NCI-H1436 treated with DMSO at 0.1 percent for 48 hours (cell line): ENCODE data around the gene RNPEPL1.
"Not testable (repeated sequence)": the region's sequence is repeated elsewhere in the genome, so short reads cannot be mapped to it uniquely, and the experiment has no call there.

Source experiments
- DNase-seq: peaks from one replicate; lab custom pipeline; 2025; lab: John Stamatoyannopoulos, UW

RNPEPL1 gene, protein sequence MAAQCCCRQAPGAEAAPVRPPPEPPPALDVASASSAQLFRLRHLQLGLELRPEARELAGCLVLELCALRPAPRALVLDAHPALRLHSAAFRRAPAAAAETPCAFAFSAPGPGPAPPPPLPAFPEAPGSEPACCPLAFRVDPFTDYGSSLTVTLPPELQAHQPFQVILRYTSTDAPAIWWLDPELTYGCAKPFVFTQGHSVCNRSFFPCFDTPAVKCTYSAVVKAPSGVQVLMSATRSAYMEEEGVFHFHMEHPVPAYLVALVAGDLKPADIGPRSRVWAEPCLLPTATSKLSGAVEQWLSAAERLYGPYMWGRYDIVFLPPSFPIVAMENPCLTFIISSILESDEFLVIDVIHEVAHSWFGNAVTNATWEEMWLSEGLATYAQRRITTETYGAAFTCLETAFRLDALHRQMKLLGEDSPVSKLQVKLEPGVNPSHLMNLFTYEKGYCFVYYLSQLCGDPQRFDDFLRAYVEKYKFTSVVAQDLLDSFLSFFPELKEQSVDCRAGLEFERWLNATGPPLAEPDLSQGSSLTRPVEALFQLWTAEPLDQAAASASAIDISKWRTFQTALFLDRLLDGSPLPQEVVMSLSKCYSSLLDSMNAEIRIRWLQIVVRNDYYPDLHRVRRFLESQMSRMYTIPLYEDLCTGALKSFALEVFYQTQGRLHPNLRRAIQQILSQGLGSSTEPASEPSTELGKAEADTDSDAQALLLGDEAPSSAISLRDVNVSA

DNA sequence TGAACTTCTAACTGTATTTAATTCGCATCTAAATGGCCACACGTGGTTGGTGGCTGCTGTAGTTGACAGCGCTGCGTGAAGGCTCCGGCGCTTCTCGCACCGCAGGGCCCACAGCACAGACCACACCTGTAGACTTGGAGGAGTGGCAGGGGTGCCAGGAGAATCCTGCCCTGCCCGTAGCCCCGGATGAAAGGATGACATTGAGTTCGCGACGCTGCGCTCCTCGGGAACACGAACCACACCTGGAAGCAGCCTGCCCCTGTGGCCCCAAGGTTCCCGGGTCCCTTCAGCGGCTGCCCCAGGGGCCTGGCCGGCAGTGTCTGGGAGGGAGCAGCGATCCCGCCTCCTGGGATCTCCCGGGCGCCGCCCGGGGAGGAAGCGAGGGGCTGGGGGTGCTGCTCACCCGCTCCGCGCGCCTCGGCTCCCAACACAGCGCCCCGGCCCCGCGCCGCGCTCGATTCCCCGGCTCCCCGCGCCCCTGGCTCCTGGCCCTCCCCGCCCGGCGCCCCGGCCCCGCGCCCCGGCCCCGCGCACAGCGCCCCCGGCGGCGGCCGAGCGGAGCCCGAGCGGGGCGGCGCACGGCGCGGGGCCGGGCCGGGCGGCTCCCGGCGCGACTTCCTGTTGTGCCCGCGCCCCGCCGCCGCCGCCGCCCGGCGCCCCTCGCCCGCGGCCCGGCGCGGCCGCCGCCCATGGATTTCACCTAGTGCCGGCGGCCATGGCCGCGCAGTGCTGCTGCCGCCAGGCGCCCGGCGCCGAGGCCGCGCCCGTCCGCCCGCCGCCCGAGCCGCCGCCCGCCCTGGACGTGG is at the start of gene RNPEPL1:
Gene RNPEPL1 (plus strand): TSS at position 613 of the 806 bp plus-strand sequence. CDS start 103 bp downstream, at position 716.
- no peak for DNase-seq

DNA sequence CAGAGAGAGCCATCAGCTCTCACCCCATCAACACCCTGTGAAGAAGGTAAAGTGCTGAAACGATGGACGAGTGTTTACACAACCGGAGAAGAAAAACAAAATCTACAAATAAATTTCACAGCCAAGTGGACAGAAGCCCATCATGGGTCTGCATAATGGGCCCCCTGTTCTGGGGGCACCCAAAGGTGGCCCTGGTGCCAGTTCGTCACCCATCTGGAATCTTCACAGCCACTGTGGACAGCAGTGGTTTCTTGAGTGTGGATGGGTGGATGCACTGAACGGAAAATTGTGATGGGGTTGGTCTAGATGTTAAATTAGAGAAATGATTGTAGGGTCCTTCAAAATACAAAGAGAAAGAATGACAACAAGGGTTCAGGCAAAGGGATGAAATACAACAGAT is 49.3 kb upstream of the RNPEPL1 start:
- DNase-seq = no peak

DNA sequence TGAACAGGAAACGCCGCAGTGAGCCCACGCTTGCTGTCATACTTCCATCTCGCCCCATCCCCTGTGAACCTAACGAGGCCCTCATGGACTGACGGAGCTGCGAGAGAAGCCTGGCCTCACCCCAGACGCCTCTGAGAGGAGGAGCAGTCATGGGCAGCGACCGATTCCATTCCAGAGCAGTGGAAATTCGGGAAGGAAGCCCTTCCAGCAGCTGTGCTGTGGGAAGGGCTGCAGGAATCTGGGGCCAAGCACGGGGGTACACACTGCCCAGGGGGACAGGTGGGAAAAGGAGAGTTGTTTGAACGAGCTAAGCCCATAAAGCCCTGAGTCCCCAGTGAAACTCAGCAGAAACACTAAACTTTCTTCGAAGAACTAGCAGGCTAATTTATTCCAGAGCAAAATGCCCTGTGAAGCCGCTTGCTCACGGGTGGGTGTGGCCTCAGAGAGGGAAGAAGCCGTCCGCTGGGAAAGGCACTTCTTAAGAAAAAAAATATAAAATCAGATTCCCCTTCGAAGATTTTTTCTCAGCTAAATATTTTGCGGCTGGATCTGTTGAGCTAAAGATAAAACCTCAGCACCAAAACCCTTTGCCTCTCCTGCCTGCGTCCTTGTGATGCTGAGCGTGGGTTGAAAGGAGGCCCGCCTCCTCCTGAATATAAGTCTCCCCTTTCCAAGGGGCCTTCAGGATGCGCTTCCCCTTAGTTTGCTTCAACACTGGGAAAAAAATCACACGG is 48.7 kb upstream of the RNPEPL1 start:
- DNase-seq = no peak

DNA sequence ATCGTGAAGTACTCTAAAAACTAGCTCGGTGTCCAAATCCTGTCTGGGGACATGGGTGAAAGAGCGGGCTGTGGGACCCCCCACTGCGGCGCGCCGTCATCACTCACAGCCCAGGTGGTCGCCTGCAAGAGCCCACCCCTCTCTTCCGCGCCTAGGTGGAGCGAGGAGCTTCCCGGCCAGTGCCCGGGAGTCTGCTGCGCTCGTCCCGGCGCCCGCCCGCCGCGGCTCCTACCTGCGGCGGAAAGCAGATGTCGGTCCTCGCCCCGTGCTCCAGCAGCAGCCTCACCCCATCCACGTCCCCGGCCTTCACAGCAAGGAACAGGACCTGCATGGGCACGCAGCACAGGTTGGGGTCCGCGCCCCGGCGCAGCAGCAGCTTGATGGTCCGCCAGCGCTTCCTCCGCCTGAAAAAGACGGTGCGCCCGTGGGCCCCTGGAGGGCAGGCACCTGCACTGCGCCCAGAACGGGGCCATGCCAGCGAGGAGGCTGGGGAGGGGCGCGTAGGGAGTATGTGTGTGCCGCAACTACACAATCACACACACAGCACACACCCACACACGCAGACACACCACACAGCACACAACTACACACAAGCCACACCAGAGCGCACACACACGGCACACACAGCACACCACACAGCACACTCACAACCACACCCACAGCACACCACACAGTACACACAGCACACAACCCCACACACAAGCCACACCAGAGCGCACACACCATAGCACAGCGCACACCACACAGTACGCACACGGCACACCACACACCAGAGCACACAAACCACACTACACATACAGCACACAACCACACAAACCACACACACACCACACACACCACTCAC is 47.9 kb upstream of the RNPEPL1 start:
- DNase-seq = no peak

DNA sequence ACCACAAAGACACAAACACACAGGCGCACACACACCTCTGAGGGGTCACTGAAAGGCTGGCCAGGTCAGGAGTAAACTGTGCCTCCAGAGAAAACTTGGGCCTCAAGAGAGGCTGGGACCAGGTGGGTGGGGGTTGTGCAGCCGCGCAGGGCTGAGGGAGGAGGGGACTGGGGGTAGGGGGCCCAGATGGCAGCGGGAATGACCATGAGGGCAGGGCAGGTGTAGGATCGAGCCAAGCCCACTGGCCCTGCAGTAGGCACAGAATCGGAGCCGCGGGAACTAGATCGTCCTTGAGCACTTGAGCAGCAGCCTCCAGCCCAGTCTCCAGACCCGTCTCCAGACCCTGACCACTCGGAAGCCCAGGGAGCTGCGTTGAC is 47.3 kb upstream of the RNPEPL1 start:
- DNase-seq = no peak

DNA sequence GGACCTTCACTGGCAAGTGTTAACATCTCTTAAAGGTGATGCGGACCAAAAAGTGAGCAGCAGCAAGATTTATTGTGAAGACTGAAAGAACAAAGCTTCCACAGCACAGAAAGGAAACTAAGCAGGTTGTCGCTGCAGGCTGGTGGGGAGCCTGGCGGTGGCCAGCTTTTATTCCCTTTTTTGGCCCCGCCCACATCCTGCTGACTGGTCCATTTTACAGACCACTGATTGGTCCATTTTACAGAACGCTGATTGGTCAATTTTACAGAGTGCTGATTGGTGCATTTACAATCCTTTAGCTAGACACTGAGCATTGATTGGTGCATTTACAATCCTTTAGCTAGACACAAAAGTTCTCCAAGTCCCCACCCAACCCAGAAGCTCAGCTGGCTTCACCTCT is 46.4 kb upstream of the RNPEPL1 start:
- not testable (repeated sequence) for DNase-seq

DNA sequence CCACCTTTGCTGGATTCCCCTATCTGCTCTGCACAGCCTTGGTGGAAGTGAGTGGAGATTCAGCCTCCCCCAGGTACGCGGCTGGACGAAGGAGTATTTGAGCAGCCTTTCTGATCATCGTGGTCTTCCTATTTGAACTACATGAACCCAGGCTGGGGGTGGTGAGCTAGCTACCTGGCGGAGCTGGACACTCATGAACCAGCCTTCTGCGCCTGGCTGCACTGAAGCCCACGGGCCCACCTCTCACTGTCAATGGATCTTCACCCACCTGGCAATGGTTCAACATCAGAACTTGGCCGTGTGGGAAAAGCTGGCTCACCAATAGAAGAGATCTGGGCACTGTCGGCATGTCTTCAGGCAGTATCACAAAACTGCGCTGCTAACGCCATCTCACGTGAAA is 45.9 kb upstream of the RNPEPL1 start:
- DNase-seq = no peak

DNA sequence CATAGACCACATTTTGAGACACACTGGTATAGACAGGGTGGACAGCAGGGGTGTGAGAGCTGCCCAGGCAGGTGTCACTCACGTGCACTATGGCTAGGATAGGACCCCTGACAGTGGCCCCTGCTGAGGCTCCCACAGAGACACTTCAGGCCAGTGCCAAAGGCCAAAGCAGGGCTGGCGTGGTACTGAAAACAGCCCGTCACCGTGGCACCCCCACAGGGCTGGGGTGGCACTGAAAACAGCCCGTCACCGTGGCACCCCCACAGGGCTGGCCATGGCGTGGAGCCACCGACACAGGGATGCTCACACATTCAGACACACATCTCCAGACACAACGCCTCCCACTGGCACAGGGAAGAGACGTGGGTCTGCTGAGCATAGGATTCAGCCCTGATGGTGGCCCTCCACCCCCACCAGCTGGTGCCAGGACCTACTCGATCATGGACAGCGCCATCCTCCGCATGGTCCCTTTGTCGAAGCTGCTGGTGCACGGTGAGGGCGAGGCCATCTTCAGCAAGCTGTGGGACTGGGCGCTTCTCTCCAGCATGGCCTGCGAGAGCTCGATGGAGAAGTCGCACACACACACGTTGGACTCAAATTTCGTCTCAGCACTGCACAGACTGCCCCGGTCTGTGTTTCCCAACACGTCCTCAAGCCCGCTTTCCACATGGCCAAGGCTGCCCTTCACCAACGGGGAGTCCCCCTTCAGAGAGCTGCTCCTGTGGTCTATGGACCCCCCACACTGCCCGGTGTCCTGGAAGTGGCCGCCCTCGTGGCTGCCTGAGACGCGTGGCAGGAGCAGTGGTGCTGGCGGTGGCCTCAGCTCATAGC is 44.6 kb upstream of the RNPEPL1 start:
- DNase-seq = no peak

DNA sequence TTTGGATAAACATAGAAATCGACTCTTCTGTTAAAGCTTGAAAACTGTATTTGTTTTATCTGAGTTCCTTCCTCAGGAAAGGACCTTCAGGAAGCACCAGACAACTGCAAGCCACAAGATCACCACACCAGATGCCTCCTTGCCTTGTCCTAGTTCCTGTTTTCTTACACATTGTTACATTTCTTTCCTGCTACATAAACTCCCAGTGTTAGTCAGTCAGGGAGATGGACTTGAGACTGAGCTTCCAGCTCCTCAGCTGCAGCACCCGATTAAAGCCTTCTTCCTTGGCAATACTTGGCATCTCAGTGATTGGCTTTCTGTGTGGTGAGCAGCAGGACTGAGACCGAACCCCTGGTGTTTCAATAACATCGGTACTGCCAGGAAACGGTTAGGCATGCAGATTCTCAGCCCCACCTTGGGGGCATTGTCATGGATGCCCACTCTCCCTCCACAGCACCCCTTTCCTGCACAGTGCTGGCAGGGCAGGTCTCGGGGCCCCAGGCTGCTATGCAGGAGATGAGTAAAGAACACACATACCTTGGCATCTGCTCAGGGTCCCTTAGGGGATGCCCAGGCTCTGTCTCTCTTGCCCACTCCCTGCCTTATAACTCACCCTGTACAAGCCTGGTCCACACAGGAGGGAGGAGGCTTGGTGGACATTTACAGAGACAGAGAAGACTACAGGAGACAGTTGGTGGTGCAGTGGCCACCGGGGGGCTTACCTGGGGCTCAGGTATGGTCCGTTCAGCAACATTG is 43.1 kb upstream of the RNPEPL1 start:
- DNase-seq = no peak

DNA sequence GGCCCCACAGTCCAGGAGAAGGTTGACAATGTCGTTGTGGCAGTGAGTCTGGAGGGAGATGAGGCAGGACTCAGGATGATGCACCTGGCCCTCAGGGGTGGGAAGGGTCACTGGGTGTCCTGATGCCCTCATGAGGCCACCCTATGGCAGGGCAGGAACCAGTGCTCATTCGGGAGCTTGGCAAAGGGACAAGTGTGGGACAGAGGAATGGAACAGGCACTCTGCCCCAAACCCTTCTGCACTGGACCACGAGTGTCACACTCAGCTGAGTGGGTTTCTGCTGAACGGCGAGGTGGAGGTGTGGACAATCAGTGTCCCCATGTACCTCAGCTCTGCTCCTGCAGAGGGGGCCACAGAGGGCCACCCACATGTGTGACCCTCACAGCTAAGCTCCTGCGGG is 42.5 kb upstream of the RNPEPL1 start:
- no peak for DNase-seq

DNA sequence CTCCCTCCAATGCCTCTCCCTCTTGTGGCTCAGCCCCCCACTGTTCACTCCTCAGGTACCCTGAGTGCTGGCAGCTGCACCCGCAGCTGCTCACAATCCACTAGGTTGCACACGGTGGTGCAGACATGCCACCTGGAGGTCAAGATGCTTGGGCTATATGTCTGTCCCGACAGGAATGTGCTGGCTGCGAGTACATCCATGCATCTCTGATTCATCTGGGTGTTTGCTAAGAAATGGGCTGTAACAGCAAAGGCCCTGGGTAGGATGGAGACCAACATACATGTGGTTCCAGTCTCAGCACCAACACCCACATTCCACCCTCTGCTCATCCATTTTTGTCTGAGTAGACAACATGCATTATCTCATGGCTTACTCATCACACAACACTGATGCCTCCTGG is 41.8 kb upstream of the RNPEPL1 start:
- no peak for DNase-seq

DNA sequence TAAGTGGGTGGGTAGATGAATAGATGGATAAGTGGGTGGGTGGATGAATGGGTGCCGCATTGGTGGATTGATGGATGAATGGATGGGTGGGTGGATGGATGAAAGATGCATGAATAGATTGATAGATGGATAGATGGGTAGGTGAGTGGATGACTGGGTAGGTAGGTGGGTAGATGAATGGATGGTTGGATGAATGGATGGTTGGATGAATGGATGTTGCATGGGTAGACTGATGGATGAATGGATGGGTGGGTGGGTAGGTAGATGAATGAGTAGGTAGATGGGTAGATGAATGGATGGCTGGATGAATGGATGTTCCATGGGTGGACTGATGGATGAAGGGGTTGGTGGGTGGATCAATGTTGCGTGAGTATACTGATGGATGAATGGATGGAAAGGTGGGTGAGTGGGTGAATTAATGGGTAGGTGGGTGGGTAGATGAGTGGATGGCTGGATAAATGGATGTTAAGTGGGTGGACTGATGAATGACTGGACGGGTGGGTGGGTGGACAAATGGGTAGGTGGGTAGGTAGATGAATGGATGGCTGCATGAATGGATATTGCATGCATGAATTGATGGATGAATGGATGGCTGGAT is 41.0 kb upstream of the RNPEPL1 start:
- DNase-seq = no peak

DNA sequence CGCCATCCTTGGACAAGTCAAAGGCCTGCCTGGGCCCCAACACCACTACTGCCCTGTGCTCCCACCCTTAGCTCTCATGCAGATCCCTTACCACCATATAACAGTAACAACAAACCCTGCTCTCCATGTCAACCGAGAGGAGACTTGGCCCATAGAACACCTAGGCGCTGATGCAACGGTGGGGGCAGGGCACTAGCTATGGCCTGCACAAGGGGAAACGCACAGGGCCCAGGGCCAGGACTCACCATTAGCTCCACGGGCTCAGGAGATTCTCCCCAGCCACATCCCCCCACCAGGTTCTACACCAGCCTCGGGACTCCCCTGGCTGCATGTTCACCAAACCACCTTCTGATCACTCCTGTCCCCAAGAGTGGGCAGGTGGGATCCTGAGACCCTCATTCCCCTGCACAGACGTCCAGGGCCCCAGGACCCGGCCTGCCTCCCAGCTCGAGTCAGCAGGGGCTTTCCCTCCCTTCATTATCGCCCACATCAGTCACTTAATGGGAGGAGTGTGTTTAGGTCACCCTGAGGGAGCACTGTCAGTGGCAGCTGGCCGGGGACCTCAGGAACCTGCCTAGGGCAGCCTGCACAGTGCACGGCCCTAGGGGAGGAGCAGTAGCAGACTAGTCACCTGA is 39.8 kb upstream of the RNPEPL1 start:
- no peak for DNase-seq

DNA sequence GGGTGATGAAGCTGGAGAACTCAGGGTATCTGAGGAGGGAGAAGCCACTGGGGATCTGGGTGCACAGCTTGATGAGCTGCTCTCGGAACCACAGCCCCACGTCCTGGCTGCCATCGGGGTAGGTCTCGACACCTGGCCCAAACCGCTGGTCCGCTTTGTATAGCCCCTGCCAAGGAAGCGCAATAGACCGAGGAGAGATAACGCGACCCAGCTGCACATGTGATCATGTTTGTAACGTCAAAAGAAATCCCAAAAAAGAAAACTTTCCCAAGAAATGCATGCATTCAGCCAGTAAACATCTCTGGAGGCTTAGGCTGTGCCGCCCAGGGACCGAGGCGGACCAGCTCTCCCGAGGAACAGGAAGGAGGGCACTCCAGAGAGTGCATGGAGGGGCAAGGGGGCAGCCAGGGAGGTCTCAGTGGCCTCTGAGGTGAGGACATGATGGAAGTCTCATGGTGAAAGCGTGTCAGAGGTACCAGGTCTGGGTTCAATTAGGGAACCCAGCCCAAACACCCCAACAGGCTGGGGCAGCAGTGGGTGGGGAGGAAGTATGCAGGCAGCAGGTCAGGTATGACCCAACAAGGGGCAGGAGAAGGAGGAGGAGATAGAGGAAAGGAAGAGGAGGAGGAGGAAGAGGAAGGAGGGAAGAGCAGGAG is 38.8 kb upstream of the RNPEPL1 start:
- no peak for DNase-seq

DNA sequence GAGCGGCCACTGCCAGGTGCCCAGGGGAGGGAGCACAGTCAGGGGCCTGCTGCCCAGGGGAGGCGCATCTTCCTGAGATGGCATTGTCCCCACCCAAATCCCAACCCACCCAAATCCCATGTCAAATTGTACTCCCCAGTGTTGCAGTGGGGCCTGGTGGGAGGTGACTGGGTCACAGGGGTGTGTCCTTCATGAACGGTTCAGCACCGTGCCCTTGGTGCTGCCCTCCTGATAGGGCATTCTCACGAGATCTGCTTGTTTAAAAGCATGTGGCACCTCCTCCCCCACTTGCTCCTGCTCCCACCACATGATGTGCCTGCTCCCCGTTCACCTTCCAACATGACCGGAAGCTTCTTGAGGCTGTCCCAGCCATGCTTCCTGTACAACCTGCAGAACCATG is 38.1 kb upstream of the RNPEPL1 start:
- no peak for DNase-seq

DNA sequence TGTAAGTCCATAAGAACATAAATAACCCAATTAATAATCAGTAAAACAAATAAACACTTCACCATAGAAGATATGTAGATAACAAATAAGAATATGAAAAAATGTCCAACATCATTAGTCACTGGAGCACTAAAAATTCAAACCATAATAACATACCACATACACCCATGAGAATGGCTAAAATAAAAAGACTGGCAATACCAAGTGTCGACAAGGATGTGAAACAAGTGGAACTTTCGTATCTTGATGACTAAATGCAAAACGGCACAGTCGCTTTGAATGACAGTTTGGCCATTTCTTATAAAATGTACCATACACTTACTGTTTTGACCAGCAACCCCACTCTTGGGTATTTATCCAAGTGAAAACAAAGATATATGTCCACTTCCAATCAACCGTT is 37.2 kb upstream of the RNPEPL1 start:
- DNase-seq = no peak

DNA sequence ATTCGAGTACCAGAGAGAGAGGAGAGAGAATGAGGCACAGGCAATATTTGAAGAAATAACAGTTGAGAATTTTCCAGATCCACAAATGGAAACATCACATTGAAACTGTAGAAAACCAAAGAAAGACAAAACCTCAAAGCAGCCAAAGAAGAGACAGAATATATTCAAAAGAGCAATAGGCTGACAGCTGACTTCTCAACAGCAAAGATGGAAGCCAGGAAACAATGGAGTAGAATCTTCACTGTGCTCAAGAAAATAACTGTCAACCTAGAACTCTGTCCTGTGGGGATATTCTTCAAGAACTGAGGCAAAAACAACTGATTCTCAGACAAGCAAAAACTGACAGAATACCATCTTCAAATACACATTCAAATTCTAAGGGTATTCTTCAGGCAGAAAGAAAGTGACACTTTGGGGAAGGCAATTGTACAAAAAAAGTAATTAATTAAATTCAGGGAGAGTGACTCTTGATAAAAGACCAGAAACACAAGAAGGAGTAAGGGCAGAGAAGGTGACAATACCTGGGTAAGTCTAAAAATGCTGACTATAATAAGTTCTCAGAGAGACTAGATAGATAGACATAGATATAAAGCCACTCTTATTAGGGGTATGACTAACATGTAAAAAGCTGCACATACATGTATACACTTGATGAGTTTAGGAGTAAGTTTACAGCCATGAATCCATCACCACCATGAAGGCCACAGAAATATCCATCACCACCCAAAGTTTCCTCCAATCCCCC is 36.1 kb upstream of the RNPEPL1 start:
- DNase-seq = no peak
